Measurements from ENCODE around the gene IPO9. TPM values are rescaled to one million over a fixed set of nuclear protein-coding genes. Genes with fewer than 3 reads are reported as not detected.

Gene IPO9
- total RNA-seq, 1 donor from 2014 or later: 10.3 TPM

- no peak for FAIRE-seq
- Histone ChIP-seq H3K36me3 (ENCODE audit: control insufficient read depth, insufficient read depth, low read length) (peaks cover 17% of the 10 kb centered on the region), H3K4me3 (ENCODE audit: low read depth, low read length) (no peak overlapping the region), H3K27me3 (ENCODE audit: control insufficient read depth, insufficient read depth, low read length) (no peaks in the 10 kb centered on the region)
- no peak for DNase-seq (ENCODE audit: low read depth)
- no peak for TF ChIP-seq CTCF (IDR thresholded peaks at IDR 0.05; ENCODE audit: insufficient read depth, low read length, severe bottlenecking)
Measured at GRCh38 chr1:201783058-201783457, 45.9 kb upstream of the IPO9 start.

GRCh38 chr1:201783572-201783971 is 45.4 kb upstream of the IPO9 start:
- H3K4me3 ChIP-seq (ENCODE audit: low read depth, low read length): no peak overlapping the region
- peaks cover 17% of the 10 kb centered on the region for H3K36me3 ChIP-seq (ENCODE audit: control insufficient read depth, insufficient read depth, low read length)
- DNase-seq (ENCODE audit: low read depth) (no peak), FAIRE-seq (no peak)
- H3K27me3 ChIP-seq (ENCODE audit: control insufficient read depth, insufficient read depth, low read length): no peaks in the 10 kb centered on the region
- TF ChIP-seq CTCF (IDR thresholded peaks at IDR 0.05; ENCODE audit: insufficient read depth, low read length, severe bottlenecking): no peak

GRCh38 chr1:201785291-201785690 is 43.7 kb upstream of the IPO9 start:
- H3K36me3 ChIP-seq (ENCODE audit: control insufficient read depth, insufficient read depth, low read length): peaks cover 16% of the 10 kb centered on the region
- no peak overlapping the region for H3K4me3 ChIP-seq (ENCODE audit: low read depth, low read length)
- no peak for TF ChIP-seq CTCF (IDR thresholded peaks at IDR 0.05; ENCODE audit: insufficient read depth, low read length, severe bottlenecking)
- DNase-seq (ENCODE audit: low read depth) (peak; percentile 99), FAIRE-seq (no peak)
- H3K27me3 ChIP-seq (ENCODE audit: control insufficient read depth, insufficient read depth, low read length): no peaks in the 10 kb centered on the region

GRCh38 chr1:201786824-201787223 is 42.1 kb upstream of the IPO9 start:
- Histone ChIP-seq H3K36me3 (ENCODE audit: control insufficient read depth, insufficient read depth, low read length) (peaks cover 9% of the 10 kb centered on the region), H3K27me3 (ENCODE audit: control insufficient read depth, insufficient read depth, low read length) (no peaks in the 10 kb centered on the region), H3K4me3 (ENCODE audit: low read depth, low read length) (no peak overlapping the region)
- TF ChIP-seq CTCF (IDR thresholded peaks at IDR 0.05; ENCODE audit: insufficient read depth, low read length, severe bottlenecking): no peak
- no peak for FAIRE-seq
- DNase-seq (ENCODE audit: low read depth): no peak

- DNase-seq (ENCODE audit: low read depth) (no peak), FAIRE-seq (peak; percentile 32)
- peaks cover 8% of the 10 kb centered on the region for H3K36me3 ChIP-seq (ENCODE audit: control insufficient read depth, insufficient read depth, low read length)
- no peaks in the 10 kb centered on the region for H3K27me3 ChIP-seq (ENCODE audit: control insufficient read depth, insufficient read depth, low read length)
- TF ChIP-seq CTCF (IDR thresholded peaks at IDR 0.05; ENCODE audit: insufficient read depth, low read length, severe bottlenecking): no peak
- H3K4me3 ChIP-seq (ENCODE audit: low read depth, low read length): no peak overlapping the region
Measured at GRCh38 chr1:201788296-201788695, 40.7 kb upstream of the IPO9 start.

GRCh38 chr1:201789245-201789644 is 39.7 kb upstream of the IPO9 start:
- H3K27me3 ChIP-seq (ENCODE audit: control insufficient read depth, insufficient read depth, low read length): no peaks in the 10 kb centered on the region
- FAIRE-seq: no peak
- no peak for TF ChIP-seq CTCF (IDR thresholded peaks at IDR 0.05; ENCODE audit: insufficient read depth, low read length, severe bottlenecking)
- H3K4me3 ChIP-seq (ENCODE audit: low read depth, low read length): no peak overlapping the region
- DNase-seq (ENCODE audit: low read depth): no peak
- peaks cover 8% of the 10 kb centered on the region for H3K36me3 ChIP-seq (ENCODE audit: control insufficient read depth, insufficient read depth, low read length)

Data from bronchial epithelial cell (primary cell).